H1 (cell line): ENCODE measurements around the gene ATG7. TPM values are rescaled to one million over a fixed set of nuclear protein-coding genes. Genes with fewer than 3 reads are reported as not detected.

Experiments used
- CTCF ChIA-PET: fragments of 300-600 bp; sonication (Branson Sonifier 250); formaldehyde crosslinking; loops from one replicate; lab custom pipeline; 2021; ENCODE audit not compliant: partially characterized antibody; lab: Charles Lee
- POLR2A ChIA-PET: fragments of 300-600 bp; sonication (Branson Sonifier 250); formaldehyde crosslinking; loops from one replicate; lab custom pipeline; 2021; ENCODE audit warnings: inconsistent platforms; ENCODE audit not compliant: partially characterized antibody; lab: Charles Lee
- DNase-seq, 2 experiments: peaks; one replicate each; pipeline versions ENCODE4 v3.0.0 to v3.0.0-alpha.2; 2010 to 2022; ENCODE audit warnings: low spot score in 2 of 2, low read depth in 1 of 2, mixed read lengths in 1 of 2
- FAIRE-seq: peaks from 2 replicates; lab custom pipeline; 2011; peaks lifted over from hg19 to GRCh38; lab: Jason Lieb, UNC
- H2AFZ ChIP-seq: 2 replicates; pipeline ENCODE4 v1.8.1; 2012; ENCODE audit warnings: low read length, inconsistent platforms
- H2AK5ac ChIP-seq: 2 replicates; pipeline ENCODE4 v1.6.1; 2013; ENCODE audit warnings: low read depth, low read length
- H2BK120ac ChIP-seq: replicated peaks from 2 replicates; pipeline ENCODE3; 2013; ENCODE audit warnings: low read depth, low read length, inconsistent platforms
- H2BK12ac ChIP-seq: 2 replicates; pipeline ENCODE4 v1.6.1; 2013; ENCODE audit warnings: low read depth, low read length
- H2BK15ac ChIP-seq: 2 replicates; pipeline ENCODE4 v1.6.1; 2013; ENCODE audit warnings: low read length
- H2BK20ac ChIP-seq: 2 replicates; pipeline ENCODE4 v1.6.1; 2013; ENCODE audit warnings: low read length
- H2BK5ac ChIP-seq: 2 replicates; pipeline ENCODE4 v1.6.1; 2013; ENCODE audit warnings: low read depth, low read length
- H3K14ac ChIP-seq: 2 replicates; pipeline ENCODE4 v1.6.1; 2013; ENCODE audit warnings: inconsistent platforms; ENCODE audit not compliant: insufficient read length
- H3K18ac ChIP-seq: 2 replicates; pipeline ENCODE4 v1.6.1; 2013; ENCODE audit warnings: low read length; ENCODE audit errors: extremely low read depth
- H3K23ac ChIP-seq: 2 replicates; pipeline ENCODE4 v1.6.1; 2013; ENCODE audit warnings: inconsistent platforms; ENCODE audit not compliant: insufficient read length
- H3K23me2 ChIP-seq: 2 replicates; pipeline ENCODE4 v1.6.1; 2013; ENCODE audit warnings: low read depth, low read length
- H3K27ac ChIP-seq: 2 replicates; pipeline ENCODE4 v1.6.1; 2011; ENCODE audit warnings: low read depth, low read length, inconsistent platforms
- H3K27me3 ChIP-seq, 4 experiments: replicated peaks in 1 of 4; 1 replicate in 1 of 4; 2 replicates in 3 of 4; pipeline versions ENCODE4 v1.6.1 to v1.8.1; 2011 to 2013; ENCODE audit warnings: low read length in 3 of 4, mild to moderate bottlenecking in 3 of 4, inconsistent platforms in 2 of 4, mixed read lengths in 2 of 4, moderate library complexity in 1 of 4; ENCODE audit not compliant: control insufficient read depth in 3 of 4, insufficient read depth in 3 of 4; ENCODE audit errors: extremely low read depth in 1 of 4
- H3K36me3 ChIP-seq, 4 experiments: 2 replicates each; pipeline versions ENCODE4 v1.6.1 to v1.8.1; 2011 to 2013; ENCODE audit warnings: mild to moderate bottlenecking in 4 of 4, low read length in 3 of 4, moderate library complexity in 2 of 4, control low read depth in 1 of 4, inconsistent platforms in 1 of 4; ENCODE audit not compliant: insufficient read depth in 4 of 4, control insufficient read depth in 2 of 4
- H3K4ac ChIP-seq: replicated peaks from 2 replicates; pipeline ENCODE3; 2013; ENCODE audit warnings: low read length, low read depth, mixed read lengths, inconsistent platforms; ENCODE audit not compliant: insufficient read length
- H3K4me1 ChIP-seq, 4 experiments: replicated peaks in 1 of 4; 1 replicate in 1 of 4; 2 replicates in 3 of 4; pipeline versions ENCODE4 v1.6.1 to v1.8.1; 2011 to 2013; ENCODE audit warnings: low read length in 3 of 4, inconsistent platforms in 2 of 4, mixed read lengths in 1 of 4; ENCODE audit not compliant: insufficient read depth in 4 of 4, control insufficient read depth in 3 of 4
- H3K4me2 ChIP-seq, 2 experiments: 2 replicates each; pipeline versions ENCODE4 v1.6.1 to v1.8.1; 2011 to 2013; ENCODE audit warnings: low read depth in 2 of 2, low read length in 2 of 2, control low read depth in 1 of 2, inconsistent platforms in 1 of 2, mild to moderate bottlenecking in 1 of 2; ENCODE audit not compliant: insufficient read depth in 1 of 2
- H3K4me3 ChIP-seq, 4 experiments: fragments of 200-600, 300-600 bp in 1 of 4; sonication (generic), shearing (Covaris generic), sonication (Bioruptor Twin) in 1 of 4; 2 replicates each; pipeline versions ENCODE4 v1.5.1 to v1.8.1; 2011 to 2016; ENCODE audit warnings: low read length in 4 of 4, low read depth in 3 of 4, control low read depth in 2 of 4, inconsistent platforms in 2 of 4, mild to moderate bottlenecking in 2 of 4, mixed read lengths in 1 of 4, moderate library complexity in 1 of 4; ENCODE audit not compliant: insufficient read depth in 2 of 4; ENCODE audit errors: extremely low read depth in 1 of 4
- H3K56ac ChIP-seq: replicated peaks from 2 replicates; pipeline ENCODE3; 2013; ENCODE audit warnings: low read depth, mild to moderate bottlenecking, mixed read lengths, low read length, inconsistent platforms; ENCODE audit not compliant: insufficient read length
- H3K79me1 ChIP-seq: 2 replicates; pipeline ENCODE4 v1.6.1; 2013; ENCODE audit warnings: low read depth, low read length, control low read depth
- H3K79me2 ChIP-seq, 2 experiments: 2 replicates each; pipeline versions ENCODE4 v1.6.1 to v1.8.1; 2012 to 2013; ENCODE audit warnings: low read length in 2 of 2, mild to moderate bottlenecking in 2 of 2, inconsistent platforms in 1 of 2; ENCODE audit not compliant: insufficient read depth in 2 of 2, control insufficient read depth in 1 of 2
- H3K9ac ChIP-seq, 4 experiments: replicated peaks in 1 of 4; 1 replicate in 1 of 4; 2 replicates in 3 of 4; pipeline versions ENCODE4 v1.6.1 to v1.8.1; 2011 to 2013; ENCODE audit warnings: low read depth in 3 of 4, low read length in 3 of 4, control low read depth in 2 of 4, mild to moderate bottlenecking in 2 of 4, moderate library complexity in 2 of 4, inconsistent platforms in 1 of 4; ENCODE audit errors: extremely low read depth in 1 of 4
- H3K9me3 ChIP-seq, 2 experiments: 2 replicates each; pipeline versions ENCODE4 v1.6.1 to v1.8.1; 2012 to 2013; ENCODE audit warnings: mild to moderate bottlenecking in 2 of 2, moderate library complexity in 2 of 2, control low read depth in 1 of 2, inconsistent platforms in 1 of 2, low read depth in 1 of 2, low read length in 1 of 2, mixed read lengths in 1 of 2; ENCODE audit not compliant: insufficient read depth in 2 of 2
- H4K20me1 ChIP-seq, 2 experiments: replicated peaks in 1 of 2; 2 replicates each; pipeline versions ENCODE3 to v1.8.1; 2011 to 2013; ENCODE audit warnings: inconsistent platforms in 2 of 2, low read length in 2 of 2, mild to moderate bottlenecking in 1 of 2; ENCODE audit not compliant: insufficient read depth in 2 of 2, control insufficient read depth in 1 of 2
- H4K5ac ChIP-seq: 2 replicates; pipeline ENCODE4 v1.6.1; 2013; ENCODE audit warnings: low read length, low read depth, mixed read lengths, inconsistent platforms; ENCODE audit not compliant: insufficient read length
- H4K8ac ChIP-seq: 2 replicates; pipeline ENCODE4 v1.8.0; 2013; ENCODE audit warnings: mild to moderate bottlenecking, moderate library complexity, low read length, inconsistent platforms; ENCODE audit not compliant: insufficient read depth; ENCODE audit errors: extremely low read depth
- H4K91ac ChIP-seq: replicated peaks from 2 replicates; pipeline ENCODE3; 2013; ENCODE audit warnings: low read length, mixed read lengths, inconsistent platforms; ENCODE audit not compliant: insufficient read length
- KDM5A ChIP-seq: fragments of 200-600 bp; IDR thresholded peaks from 2 replicates; pipeline ENCODE4 v1.7.1; 2012; ENCODE audit warnings: mild to moderate bottlenecking, low read length, inconsistent platforms, mixed read lengths
- TAF1 ChIP-seq: IDR thresholded peaks from 2 replicates; pipeline ENCODE4 v1.6.1; 2011; ENCODE audit warnings: mild to moderate bottlenecking, low read depth, low read length
- WGBS, 2 experiments: shearing (Covaris generic) in 1 of 2; methylation state at CpG; one replicate each; pipeline versions ENCODE4 v1.1.6 to v1.1.7; 2013 to 2015; ENCODE audit warnings: low lambda C conversion rate in 2 of 2, mixed read lengths in 2 of 2, inconsistent platforms in 1 of 2, low coverage in 1 of 2, missing lambda C conversion rate in 1 of 2; ENCODE audit not compliant: insufficient replicate concordance in 2 of 2, insufficient coverage in 1 of 2, insufficient read length in 1 of 2; ENCODE audit errors: extremely low coverage in 1 of 2, missing lambda C conversion rate in 1 of 2; 5-methylcytosine and 5-hydroxymethylcytosine counted together
- polyA plus RNA-seq, 7 experiments: library from polyadenylated mRNA; depleted of rRNA in 3 of 7; stranded (reverse) in 5 of 7; unstranded in 2 of 7; fragments of >200 nt in 5 of 7; fragments of 200-250 nt in 2 of 7; gene quantifications; 1 replicate in 5 of 7; 2 replicates in 1 of 7; 4 replicates in 1 of 7; pipeline versions ENCODE4 v1.2.1 to v1.2.3, GENCODE V29; 2011 to 2013; ENCODE audit warnings: missing spikeins in 2 of 7, mixed read lengths in 2 of 7
- total RNA-seq: library from RNA; stranded (reverse); fragmentation: NEBNext Ultra II Directional; extraction: Animal tissue kit (Norgen Biotek cat#: 25700); gene quantifications from 2 replicates; pipeline ENCODE4 v1.2.1, GENCODE V29; 2021

ATG7 gene
- total and polyA plus RNA-seq, 2 of the 8 experiments (the other 6 are each of a cell fraction or from before 2014, with no cell fraction given): 15.0 to 19.1 TPM

GRCh38 chr3:11238880-11239279, 33.3 kb upstream of the ATG7 start:
- Histone ChIP-seq H3K4me3 (no peak overlapping the region), H3K56ac (no peak overlapping the region), H2BK12ac (no peak overlapping the region), H2AFZ (no peak overlapping the region), H3K27me3 (no peaks in the 10 kb centered on the region), H2BK20ac (no peak overlapping the region), H3K9me3 (no peaks in the 10 kb centered on the region), H4K20me1 (no peaks in the 10 kb centered on the region), H2BK15ac (no peak overlapping the region), H3K79me1 (no peaks in the 10 kb centered on the region), H3K4me1 (peaks cover 0 to 4% (median 0%) of the 10 kb centered on the region in 4 experiments; a peak in 3 of 7 replicates), H3K18ac (no peak overlapping the region), H2AK5ac (no peak overlapping the region), H3K27ac (no peak overlapping the region), H4K91ac (no peak overlapping the region), H3K79me2 (no peaks in the 10 kb centered on the region), H4K5ac (no peak overlapping the region), H3K9ac (no peak overlapping the region), H3K4ac (no peak overlapping the region), H3K23me2 (no peaks in the 10 kb centered on the region), H3K23ac (no peak overlapping the region), H3K36me3 (no peaks in the 10 kb centered on the region), H4K8ac (no peak overlapping the region), H2BK120ac (no peak overlapping the region), H3K14ac (no peak overlapping the region), H2BK5ac (no peak overlapping the region), H3K4me2 (no peak overlapping the region)
- DNase-seq: no peak
- TF ChIP-seq KDM5A (no peak), TAF1 (no peak)
- ChIA-PET CTCF (interaction anchor here (0.7 to 3.2 kb wide), 5 partner anchors 10 to 97 kb away, joined by 3 to 18 read pairs (median 4); no protein-coding TSS in a partner anchor), POLR2A (interaction anchor here (1.2 kb wide), 1 partner anchor 26 kb away, joined by 3 read pairs; no protein-coding TSS in a partner anchor)
- WGBS, 2 experiments: 79% methylated on average over 1 of the region's 1 CpG; no CpG with 5 or more reads in 1 of the 2 experiments
- FAIRE-seq: no peak
